Neutrophil (primary cell): ENCODE data around the gene CITED2.

Experiments
- H3K27ac ChIP-seq: fragments of 200-600 bp; sonication (generic); 2 replicates; pipeline ENCODE4 v1.5.1; 2016; ENCODE audit warnings: mild to moderate bottlenecking, moderate library complexity
- H3K27me3 ChIP-seq: fragments of 200-600 bp; sonication (generic); 2 replicates; pipeline ENCODE4 v1.6.0; 2016; ENCODE audit warnings: mild to moderate bottlenecking
- H3K36me3 ChIP-seq: fragments of 200-600 bp; sonication (generic); 2 replicates; pipeline ENCODE4 v1.5.1; 2017
- H3K4me1 ChIP-seq, 2 experiments: fragments of 200-600 bp in 1 of 2; sonication (generic) in 1 of 2; 1 replicate in 1 of 2; 2 replicates in 1 of 2; pipeline versions ENCODE4 v1.5.1 to v1.6.1; 2013 to 2016; ENCODE audit warnings: low read depth in 1 of 2, low read length in 1 of 2, mild to moderate bottlenecking in 1 of 2, moderate library complexity in 1 of 2; ENCODE audit not compliant: control insufficient read depth in 1 of 2, insufficient read depth in 1 of 2
- H3K4me3 ChIP-seq, 2 experiments: fragments of 200-600 bp in 1 of 2; sonication (generic) in 1 of 2; 1 replicate in 1 of 2; 2 replicates in 1 of 2; pipeline ENCODE4 v1.5.1; 2013 to 2016; ENCODE audit warnings: low read depth in 1 of 2, low read length in 1 of 2, mild to moderate bottlenecking in 1 of 2, moderate library complexity in 1 of 2
- H3K9me3 ChIP-seq: fragments of 200-600 bp; sonication (generic); 2 replicates; pipeline ENCODE4 v1.5.1; 2016
- TF ChIP-seq, protein P1 (sequence below): fragments of 200-600 bp; sonication (generic); IDR thresholded peaks from 2 replicates; pipeline ENCODE4 v1.5.1; 2016; ENCODE audit warnings: antibody characterized with exemption

The CITED2 gene

GRCh38 chr6:139376017-139376330 lies 1.5 kb upstream of the CITED2 start:
- Histone ChIP-seq H3K27me3 (no peaks in the 10 kb centered on the region), H3K27ac (peak overlapping the region; percentile 96), H3K9me3 (no peaks in the 10 kb centered on the region), H3K36me3 (no peaks in the 10 kb centered on the region), H3K4me1 (peaks cover 71 to 76% of the 10 kb centered on the region in 2 experiments), H3K4me3 (peak overlapping the region; percentile 77 to 91)
- TF ChIP-seq, protein P1, sequence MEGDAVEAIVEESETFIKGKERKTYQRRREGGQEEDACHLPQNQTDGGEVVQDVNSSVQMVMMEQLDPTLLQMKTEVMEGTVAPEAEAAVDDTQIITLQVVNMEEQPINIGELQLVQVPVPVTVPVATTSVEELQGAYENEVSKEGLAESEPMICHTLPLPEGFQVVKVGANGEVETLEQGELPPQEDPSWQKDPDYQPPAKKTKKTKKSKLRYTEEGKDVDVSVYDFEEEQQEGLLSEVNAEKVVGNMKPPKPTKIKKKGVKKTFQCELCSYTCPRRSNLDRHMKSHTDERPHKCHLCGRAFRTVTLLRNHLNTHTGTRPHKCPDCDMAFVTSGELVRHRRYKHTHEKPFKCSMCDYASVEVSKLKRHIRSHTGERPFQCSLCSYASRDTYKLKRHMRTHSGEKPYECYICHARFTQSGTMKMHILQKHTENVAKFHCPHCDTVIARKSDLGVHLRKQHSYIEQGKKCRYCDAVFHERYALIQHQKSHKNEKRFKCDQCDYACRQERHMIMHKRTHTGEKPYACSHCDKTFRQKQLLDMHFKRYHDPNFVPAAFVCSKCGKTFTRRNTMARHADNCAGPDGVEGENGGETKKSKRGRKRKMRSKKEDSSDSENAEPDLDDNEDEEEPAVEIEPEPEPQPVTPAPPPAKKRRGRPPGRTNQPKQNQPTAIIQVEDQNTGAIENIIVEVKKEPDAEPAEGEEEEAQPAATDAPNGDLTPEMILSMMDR: no peak

DNA sequence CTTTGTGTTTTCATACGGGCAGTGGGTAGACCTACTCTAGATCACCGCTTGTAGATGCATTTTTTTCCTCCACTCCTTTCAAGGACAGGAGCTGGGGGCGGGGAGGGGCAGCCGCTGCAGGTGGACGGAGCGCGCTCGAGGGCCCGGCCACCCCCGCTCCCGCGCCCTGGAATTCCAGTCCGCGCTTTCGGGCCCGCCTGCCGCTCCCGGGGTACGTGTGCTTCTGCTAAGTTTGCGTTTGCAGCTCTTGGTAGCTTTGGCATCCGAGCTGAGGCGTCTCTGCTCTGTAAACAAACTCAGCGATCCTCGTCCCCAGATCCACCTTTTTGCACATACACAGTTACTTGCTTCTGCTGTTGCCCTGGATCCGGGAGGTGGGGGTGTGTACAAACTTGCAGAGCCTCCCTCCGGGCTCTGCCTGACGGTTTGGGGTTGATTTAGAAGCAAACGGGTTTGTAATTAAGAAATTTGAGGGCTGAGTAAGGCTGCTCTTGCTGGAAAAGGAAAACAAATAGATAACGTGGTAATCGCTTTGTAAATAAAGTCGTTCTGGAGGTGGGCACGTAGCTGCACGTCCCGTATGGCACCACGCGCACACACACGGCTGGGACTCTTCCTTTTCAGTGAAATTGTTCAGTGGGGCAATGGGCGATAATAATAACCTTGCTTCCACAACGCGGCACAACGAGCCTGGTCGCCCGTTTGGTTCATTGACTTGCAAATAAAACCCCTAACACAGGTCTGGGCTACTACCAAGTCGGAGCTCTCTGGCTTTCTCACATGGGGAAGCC lies 973 bp upstream of the CITED2 start:
- Histone ChIP-seq H3K27me3 (no peaks in the 10 kb centered on the region), H3K4me3 (peak overlapping the region; percentile 77 to 91), H3K9me3 (no peaks in the 10 kb centered on the region), H3K36me3 (no peaks in the 10 kb centered on the region), H3K27ac (peak overlapping the region; percentile 96), H3K4me1 (peaks cover 71 to 76% of the 10 kb centered on the region in 2 experiments)
- TF ChIP-seq, protein P1: no peak

- Histone ChIP-seq H3K4me1 (peaks cover 71 to 75% of the 10 kb centered on the region in 2 experiments), H3K27me3 (no peaks in the 10 kb centered on the region), H3K36me3 (no peaks in the 10 kb centered on the region), H3K27ac (peak overlapping the region; percentile 96), H3K4me3 (peak overlapping the region; percentile 77 to 91), H3K9me3 (no peaks in the 10 kb centered on the region)
- TF ChIP-seq, protein P1: no peak
These were observed 506 bp downstream of the CITED2 start for GRCh38 chr6:139373928-139374356.

DNA sequence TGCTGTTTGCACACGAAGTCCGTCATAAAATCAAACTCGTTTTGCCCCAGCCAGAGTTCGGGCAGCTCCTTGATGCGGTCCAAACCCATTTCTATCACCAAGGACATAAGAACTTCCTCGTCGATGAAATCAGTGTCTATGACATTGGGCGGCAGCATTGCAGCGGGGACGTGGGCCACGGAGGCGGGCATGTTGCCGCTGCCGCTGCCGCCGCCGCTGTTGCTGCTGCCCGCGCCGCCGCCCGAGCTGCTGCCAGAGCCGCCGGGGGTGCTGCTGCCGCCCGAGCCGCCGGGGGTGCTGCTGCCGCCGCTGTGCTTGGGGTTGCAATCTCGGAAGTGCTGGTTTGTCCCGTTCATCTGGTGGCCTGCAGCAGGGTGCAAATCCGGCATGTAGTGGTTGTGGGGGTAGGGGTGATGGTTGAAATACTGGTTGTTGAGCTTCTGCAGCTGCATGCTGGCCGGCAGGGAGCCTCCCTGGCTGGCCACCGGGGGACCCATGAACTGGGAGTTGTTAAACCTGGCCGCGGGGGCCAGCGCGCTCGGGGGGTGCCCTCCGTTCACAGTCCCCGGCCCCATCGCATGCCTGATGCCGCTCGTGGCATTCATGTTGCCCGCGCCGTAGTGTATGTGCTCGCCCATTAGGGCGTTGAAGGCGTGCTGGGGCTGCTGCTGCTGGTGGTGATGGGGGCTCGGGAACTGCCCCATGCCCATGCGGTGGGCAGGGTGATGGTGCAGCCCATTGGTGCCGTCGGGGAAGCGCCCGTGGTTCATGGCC lies 1.1 kb downstream of the CITED2 start:
- Histone ChIP-seq H3K27me3 (no peaks in the 10 kb centered on the region), H3K4me1 (peaks cover 65 to 69% of the 10 kb centered on the region in 2 experiments), H3K9me3 (no peaks in the 10 kb centered on the region), H3K4me3 (peak overlapping the region; percentile 77 to 91), H3K36me3 (no peaks in the 10 kb centered on the region), H3K27ac (peak overlapping the region; percentile 96)
- TF ChIP-seq, protein P1: peak; percentile 33

DNA sequence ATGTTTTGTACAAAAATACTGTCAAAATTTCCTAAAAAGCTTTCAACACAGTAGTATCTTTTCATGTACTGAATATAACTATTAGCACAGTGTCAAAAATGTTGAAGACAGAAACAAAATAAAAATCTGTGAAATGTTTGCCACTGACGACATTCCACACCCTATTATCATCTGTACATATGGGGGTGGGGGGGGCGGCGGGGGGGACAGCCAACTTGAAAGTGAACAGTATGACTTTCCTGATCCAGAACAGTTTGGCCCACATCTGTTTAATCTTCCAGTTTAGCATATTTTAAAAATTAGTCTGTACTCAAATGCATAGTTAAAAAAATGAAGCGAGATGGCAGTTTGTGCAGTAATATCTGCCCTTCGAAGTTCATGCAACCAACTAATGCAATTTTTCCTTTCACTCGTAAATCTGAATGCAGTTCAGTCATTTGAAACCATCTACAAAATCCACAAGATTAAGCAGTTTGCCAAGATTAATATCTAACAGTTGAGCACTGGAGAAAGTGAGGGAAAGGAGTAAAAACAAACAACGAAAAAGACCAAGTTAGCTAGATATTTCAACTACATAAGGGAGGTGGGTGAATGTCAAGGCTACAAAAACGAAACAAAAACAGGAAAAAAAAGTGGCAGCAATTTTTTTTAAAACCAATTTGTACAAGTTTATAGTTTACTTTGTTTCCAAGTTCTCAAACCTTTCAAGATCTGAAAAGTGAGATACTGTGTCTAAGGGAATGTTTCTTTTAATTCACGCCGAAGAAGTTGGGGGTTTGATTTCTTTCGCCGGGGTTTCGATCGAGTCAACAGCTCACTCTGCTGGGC lies 1.9 kb downstream of the CITED2 start:
- Histone ChIP-seq H3K9me3 (no peaks in the 10 kb centered on the region), H3K4me1 (peaks cover 57 to 61% of the 10 kb centered on the region in 2 experiments), H3K36me3 (no peaks in the 10 kb centered on the region)

More for the DNA sequence above, 1.9 kb downstream of the CITED2 start:
- Histone ChIP-seq H3K27me3 (no peaks in the 10 kb centered on the region), H3K27ac (peak overlapping the region; percentile 96), H3K4me3 (peak overlapping the region; percentile 77 to 91)
- TF ChIP-seq, protein P1: no peak
